GM23338 (cell line): Measurements from ENCODE around the gene EYA2. TPM values are rescaled to one million over a fixed set of nuclear protein-coding genes. Genes with fewer than 3 reads are reported as not detected.

Experiments used
- ATAC-seq: fragments of 200-7000 bp; cut with Tn5 transposase; 3 replicates; pipeline ENCODE4 v1.9.1; 2020
- DNase-seq: peaks from one replicate; pipeline ENCODE4 v3.0.0-alpha.2; 2015; ENCODE audit warnings: low spot score
- H2AFZ ChIP-seq: fragments of 200-600 bp; sonication (generic); 2 replicates; pipeline ENCODE4 v1.8.0; 2016; ENCODE audit warnings: antibody characterized with exemption, mild to moderate bottlenecking, moderate library complexity
- H3F3A ChIP-seq: fragments of 200-600 bp; sonication (generic); replicated peaks from 2 replicates; pipeline ENCODE4 v1.8.0; 2017; ENCODE audit warnings: antibody characterized with exemption, mixed run types, low read depth
- H3K27ac ChIP-seq: fragments of 200-600 bp; sonication (generic); 2 replicates; pipeline ENCODE4 v1.6.1; 2016; ENCODE audit warnings: low read depth
- H3K27me3 ChIP-seq: fragments of 200-600 bp; sonication (generic); 2 replicates; pipeline ENCODE4 v1.8.0; 2016; ENCODE audit warnings: mild to moderate bottlenecking, mixed run types, moderate library complexity; ENCODE audit not compliant: insufficient read depth
- H3K36me3 ChIP-seq: fragments of 200-600 bp; sonication (generic); 2 replicates; pipeline ENCODE4 v1.8.0; 2016; ENCODE audit warnings: mild to moderate bottlenecking; ENCODE audit not compliant: insufficient read depth
- H3K4me1 ChIP-seq: fragments of 200-600 bp; sonication (generic); 2 replicates; pipeline ENCODE4 v1.8.0; 2016; ENCODE audit warnings: mild to moderate bottlenecking, moderate library complexity; ENCODE audit not compliant: insufficient read depth
- H3K4me2 ChIP-seq: fragments of 200-600 bp; sonication (generic); 2 replicates; pipeline ENCODE4 v1.7.1; 2017; ENCODE audit warnings: mixed run types
- H3K4me3 ChIP-seq: fragments of 200-600 bp; sonication (generic); 2 replicates; pipeline ENCODE4 v1.6.1; 2016; ENCODE audit warnings: mixed run types
- H3K79me2 ChIP-seq: fragments of 200-600 bp; sonication (generic); replicated peaks from 2 replicates; pipeline ENCODE4 v1.8.0; 2017; ENCODE audit warnings: mild to moderate bottlenecking; ENCODE audit not compliant: insufficient read depth
- H3K9me2 ChIP-seq: fragments of 200-600 bp; sonication (generic); 2 replicates; pipeline ENCODE4 v1.8.0; 2017; ENCODE audit not compliant: insufficient read depth
- H4K20me1 ChIP-seq: fragments of 200-600 bp; sonication (generic); replicated peaks from 2 replicates; pipeline ENCODE4 v1.8.0; 2017; ENCODE audit warnings: mild to moderate bottlenecking; ENCODE audit not compliant: insufficient read depth
- H3K27ac Mint-ChIP-seq: 2 replicates; pipeline ENCODE4 v1.8.0; 2020; ENCODE audit warnings: inconsistent platforms, mild to moderate bottlenecking, moderate library complexity, mixed read lengths
- H3K27me3 Mint-ChIP-seq: 3 replicates; pipeline ENCODE4 v1.8.0; 2022; ENCODE audit warnings: low read depth, mild to moderate bottlenecking, moderate library complexity, mixed read lengths, inconsistent platforms; ENCODE audit not compliant: insufficient read depth, poor library complexity
- H3K36me3 Mint-ChIP-seq: 3 replicates; pipeline ENCODE4 v1.8.0; 2021; ENCODE audit warnings: low read depth, mild to moderate bottlenecking, inconsistent platforms, moderate library complexity, mixed read lengths
- H3K4me1 Mint-ChIP-seq: 3 replicates; pipeline ENCODE4 v1.8.0; 2020; ENCODE audit warnings: mild to moderate bottlenecking, inconsistent platforms, mixed read lengths
- H3K4me3 Mint-ChIP-seq: 3 replicates; pipeline ENCODE4 v1.8.0; 2021; ENCODE audit warnings: moderate library complexity, mild to moderate bottlenecking, inconsistent platforms, mixed read lengths
- H3K9me3 Mint-ChIP-seq: 3 replicates; pipeline ENCODE4 v1.8.0; 2020; ENCODE audit warnings: moderate library complexity, mild to moderate bottlenecking, inconsistent platforms, mixed read lengths
- EZH2 ChIP-seq: fragments of 200-600 bp; sonication (generic); IDR thresholded peaks from one replicate; pipeline ENCODE4 v1.8.0; 2017; ENCODE audit warnings: antibody characterized with exemption, mild to moderate bottlenecking, low read depth; ENCODE audit not compliant: unreplicated experiment
- EZH2phosphoT487 ChIP-seq: fragments of 200-600 bp; sonication (generic); IDR thresholded peaks from one replicate; pipeline ENCODE4 v1.8.1; 2018; ENCODE audit warnings: antibody characterized with exemption; ENCODE audit not compliant: unreplicated experiment
- NANOG ChIP-seq: IDR thresholded peaks from 2 replicates; pipeline ENCODE4 v1.6.1; 2016; ENCODE audit warnings: antibody characterized with exemption, borderline replicate concordance
- POLR2AphosphoS5 ChIP-seq: IDR thresholded peaks from 2 replicates; pipeline ENCODE4 v1.6.1; 2016; ENCODE audit warnings: antibody characterized with exemption, low read depth
- ZNF114 ChIP-seq: fragments of 250-450 bp; sonication (Bioruptor Pico); IDR thresholded peaks from 2 replicates; pipeline ENCODE4 v1.5.0; 2020; ENCODE audit warnings: mild to moderate bottlenecking, moderate library complexity
- ZNF331 ChIP-seq: fragments of 250-450 bp; sonication (Bioruptor Pico); IDR thresholded peaks from 2 replicates; pipeline ENCODE4 v1.5.0; 2020; ENCODE audit warnings: low read depth, mild to moderate bottlenecking, moderate library complexity
- ZNF462 ChIP-seq: fragments of 250-450 bp; sonication (Bioruptor Pico); IDR thresholded peaks from 2 replicates; pipeline ENCODE4 v1.5.0; 2020; ENCODE audit warnings: mild to moderate bottlenecking, moderate library complexity
- polyA plus RNA-seq: library from polyadenylated mRNA; unstranded; fragments of >200 nt; fragmentation: Nextera tagmentation; extraction: Ambion mirVana; gene quantifications from 2 replicates; pipeline ENCODE4 v1.2.1, GENCODE V29; 2016
- total RNA-seq: library from RNA; depleted of rRNA; stranded (reverse); fragments of >200 nt; shearing (Covaris generic); gene quantifications from 2 replicates; pipeline ENCODE4 v1.2.3, GENCODE V29; 2014

EYA2 gene
- total and polyA plus RNA-seq, 2 experiments from 2014 or later: 0.50 to 0.56 TPM

- no peak for TF ChIP-seq ZNF331 (CRISPR knock-in tag)
- TF ChIP-seq NANOG: no peak
- TF ChIP-seq ZNF462 (CRISPR knock-in tag): no peak
- TF ChIP-seq POLR2AphosphoS5: no peak
- no peak for TF ChIP-seq ZNF114 (CRISPR knock-in tag)
- no peak for TF ChIP-seq EZH2phosphoT487
Observed at GRCh38 chr20:46959081-46959692, 64.5 kb downstream of the EYA2 start (continued).

- Histone ChIP-seq H3K4me1 (no peaks in the 10 kb centered on the region), H3K4me2 (no peak overlapping the region)
- ATAC-seq: no peak
Observed at GRCh38 chr20:46959821-46960220, 65.2 kb downstream of the EYA2 start.

More at GRCh38 chr20:46959821-46960220, 65.2 kb downstream of the EYA2 start:
- no peak for DNase-seq
- Mint-ChIP-seq H3K4me1 (peaks cover 3% of the 10 kb centered on the region; the same call in 2 of the 3 replicates), H3K27ac (no peak overlapping the region), H3K36me3 (no peaks in the 10 kb centered on the region; the same call in 2 of the 3 replicates), H3K4me3 (no peak overlapping the region), H3K9me3 (peaks cover 8% of the 10 kb centered on the region; the same call in 1 of the 3 replicates), H3K27me3 (peaks cover 2% of the 10 kb centered on the region)
- no peaks in the 10 kb centered on the region; the same call in 1 of the 2 replicates for H3K9me2 ChIP-seq
- TF ChIP-seq ZNF331 (CRISPR knock-in tag) (no peak), ZNF462 (CRISPR knock-in tag) (no peak), EZH2phosphoT487 (no peak), EZH2 (no peak)
- no peaks in the 10 kb centered on the region for H3F3A ChIP-seq
- H2AFZ ChIP-seq: 0 out of 2 replicates have a peak overlapping the region, but pooled peaks have one; percentile 23
- H3K27ac ChIP-seq: no peak overlapping the region
- no peaks in the 10 kb centered on the region for H3K36me3 ChIP-seq
- H4K20me1 ChIP-seq: no peaks in the 10 kb centered on the region; the same call in 1 of the 2 replicates
- H3K79me2 ChIP-seq: no peaks in the 10 kb centered on the region
- H3K27me3 ChIP-seq: no peaks in the 10 kb centered on the region
- H3K4me3 ChIP-seq: no peak overlapping the region
